ENCODE results near the gene RAI14. TPM values are rescaled to one million over a fixed set of nuclear protein-coding genes. Genes with fewer than 3 reads are reported as not detected.
"Not testable (repeated sequence)": the region's sequence is repeated elsewhere in the genome, so short reads cannot be mapped to it uniquely, and the experiment has no call there.

RAI14 gene
- total RNA-seq, 4 donors from 2014 or later = 1.1 to 3.6 (median 1.7) TPM

GRCh38 chr5:34719029-34719428 lies 62.9 kb downstream of the RAI14 start:
- Histone ChIP-seq H3K36me3 (no peaks in the 10 kb centered on the region), H3K27me3 (no peaks in the 10 kb centered on the region), H3K27ac (no peak overlapping the region), H3K4me3 (no peak overlapping the region), H3K4me1 (no peaks in the 10 kb centered on the region), H3K9me3 (no peaks in the 10 kb centered on the region)
- no peak for TF ChIP-seq CTCF (IDR thresholded peaks at IDR 0.05 in 4 of 5, conservative IDR thresholded peaks at IDR 0.05 in 1 of 5)
- TF ChIP-seq POLR2A (IDR thresholded peaks at IDR 0.05) = no peak
- ATAC-seq (no peak), DNase-seq (no peak)
- intact Hi-C loops (cut with DNase I; ENCODE audit: low total_unique reads) (no loop called here), in situ Hi-C loops (cut with MboI; ENCODE audit: low sequenced_read_pairs in 4 of 4) (no loop called here)

- intact Hi-C loops (cut with DNase I; ENCODE audit: low total_unique reads) (no loop called here), in situ Hi-C loops (cut with MboI; ENCODE audit: low sequenced_read_pairs in 4 of 4) (no loop called here)
- no peaks in the 10 kb centered on the region for H3K27me3 ChIP-seq
- no peak for ATAC-seq
- H3K27ac ChIP-seq = no peak overlapping the region
- no peak for TF ChIP-seq CTCF (IDR thresholded peaks at IDR 0.05 in 4 of 5, conservative IDR thresholded peaks at IDR 0.05 in 1 of 5)
- TF ChIP-seq POLR2A (IDR thresholded peaks at IDR 0.05) = no peak
- no peaks in the 10 kb centered on the region for H3K9me3 ChIP-seq
- no peak overlapping the region for H3K4me3 ChIP-seq
- no peaks in the 10 kb centered on the region for H3K36me3 ChIP-seq
- no peaks in the 10 kb centered on the region for H3K4me1 ChIP-seq
- no peak for DNase-seq
These were observed 65.2 kb downstream of the RAI14 start for GRCh38 chr5:34721327-34721726.

GRCh38 chr5:34722183-34722582 lies 66.1 kb downstream of the RAI14 start:
- TF ChIP-seq POLR2A (IDR thresholded peaks at IDR 0.05) (no peak), CTCF (IDR thresholded peaks at IDR 0.05 in 4 of 5, conservative IDR thresholded peaks at IDR 0.05 in 1 of 5) (no peak)
- intact Hi-C loops (cut with DNase I; ENCODE audit: low total_unique reads) (no loop called here), in situ Hi-C loops (cut with MboI; ENCODE audit: low sequenced_read_pairs in 4 of 4) (no loop called here)
- ATAC-seq (no peak), DNase-seq (no peak)
- no peak overlapping the region for H3K27ac ChIP-seq
- no peaks in the 10 kb centered on the region for H3K27me3 ChIP-seq
- H3K36me3 ChIP-seq = no peaks in the 10 kb centered on the region
- no peak overlapping the region for H3K4me3 ChIP-seq
- no peaks in the 10 kb centered on the region for H3K4me1 ChIP-seq
- no peaks in the 10 kb centered on the region for H3K9me3 ChIP-seq

GRCh38 chr5:34724741-34725140 lies 68.6 kb downstream of the RAI14 start:
- H3K27me3 ChIP-seq = no peaks in the 10 kb centered on the region
- no peak overlapping the region for H3K27ac ChIP-seq
- H3K4me1 ChIP-seq = no peaks in the 10 kb centered on the region
- DNase-seq = no peak
- H3K9me3 ChIP-seq = no peaks in the 10 kb centered on the region
- no peak for TF ChIP-seq CTCF (IDR thresholded peaks at IDR 0.05 in 4 of 5, conservative IDR thresholded peaks at IDR 0.05 in 1 of 5)
- no peak for TF ChIP-seq POLR2A (IDR thresholded peaks at IDR 0.05)
- no peaks in the 10 kb centered on the region for H3K36me3 ChIP-seq
- H3K4me3 ChIP-seq = no peak overlapping the region
- intact Hi-C loops (cut with DNase I; ENCODE audit: low total_unique reads) = no loop called here
- in situ Hi-C loops (cut with MboI; ENCODE audit: low sequenced_read_pairs in 4 of 4) = no loop called here
- no peak for ATAC-seq

- H3K9me3 ChIP-seq; ATAC-seq; H3K36me3 ChIP-seq; H3K4me3 ChIP-seq; intact Hi-C loops (cut with DNase I; ENCODE audit: low total_unique reads); H3K4me1 ChIP-seq; H3K27ac ChIP-seq; H3K27me3 ChIP-seq; DNase-seq; in situ Hi-C loops (cut with MboI; ENCODE audit: low sequenced_read_pairs in 4 of 4): not testable (repeated sequence)
These were observed 71.1 kb downstream of the RAI14 start for GRCh38 chr5:34727166-34727749.
